Duodenal mucosa (tissue), 2 donors: Measurements from ENCODE around the gene TRAPPC1.

Experiments used
- H3K27ac ChIP-seq: one replicate; pipeline ENCODE4 v1.7.0; 2013; ENCODE audit warnings: low read depth, low read length
- H3K27me3 ChIP-seq, 2 donors: one replicate each; pipeline ENCODE4 v1.7.0; 2013; ENCODE audit warnings: low read length in 2 of 2, control low read depth in 1 of 2; ENCODE audit not compliant: insufficient read depth in 2 of 2, control insufficient read depth in 1 of 2
- H3K36me3 ChIP-seq, 2 donors: one replicate each; pipeline ENCODE4 v1.7.0; 2013; ENCODE audit warnings: low read length in 2 of 2, control low read depth in 1 of 2; ENCODE audit not compliant: insufficient read depth in 2 of 2, control insufficient read depth in 1 of 2
- H3K4me1 ChIP-seq, 2 donors: one replicate each; pipeline ENCODE4 v1.7.0; 2013; ENCODE audit warnings: low read length in 2 of 2, control low read depth in 1 of 2; ENCODE audit not compliant: insufficient read depth in 2 of 2, control insufficient read depth in 1 of 2
- H3K4me3 ChIP-seq, 2 donors: one replicate each; pipeline ENCODE4 v1.7.0; 2013; ENCODE audit warnings: low read length in 2 of 2, low read depth in 1 of 2
- H3K9ac ChIP-seq, 2 donors: one replicate each; pipeline ENCODE4 v1.7.0; 2013; ENCODE audit warnings: low read length in 2 of 2, low read depth in 1 of 2
- H3K9me3 ChIP-seq, 2 donors: one replicate each; pipeline ENCODE4 v1.7.0; 2013; ENCODE audit warnings: low read length in 2 of 2, control low read depth in 1 of 2; ENCODE audit not compliant: control insufficient read depth in 1 of 2

Gene TRAPPC1, protein sequence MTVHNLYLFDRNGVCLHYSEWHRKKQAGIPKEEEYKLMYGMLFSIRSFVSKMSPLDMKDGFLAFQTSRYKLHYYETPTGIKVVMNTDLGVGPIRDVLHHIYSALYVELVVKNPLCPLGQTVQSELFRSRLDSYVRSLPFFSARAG

DNA sequence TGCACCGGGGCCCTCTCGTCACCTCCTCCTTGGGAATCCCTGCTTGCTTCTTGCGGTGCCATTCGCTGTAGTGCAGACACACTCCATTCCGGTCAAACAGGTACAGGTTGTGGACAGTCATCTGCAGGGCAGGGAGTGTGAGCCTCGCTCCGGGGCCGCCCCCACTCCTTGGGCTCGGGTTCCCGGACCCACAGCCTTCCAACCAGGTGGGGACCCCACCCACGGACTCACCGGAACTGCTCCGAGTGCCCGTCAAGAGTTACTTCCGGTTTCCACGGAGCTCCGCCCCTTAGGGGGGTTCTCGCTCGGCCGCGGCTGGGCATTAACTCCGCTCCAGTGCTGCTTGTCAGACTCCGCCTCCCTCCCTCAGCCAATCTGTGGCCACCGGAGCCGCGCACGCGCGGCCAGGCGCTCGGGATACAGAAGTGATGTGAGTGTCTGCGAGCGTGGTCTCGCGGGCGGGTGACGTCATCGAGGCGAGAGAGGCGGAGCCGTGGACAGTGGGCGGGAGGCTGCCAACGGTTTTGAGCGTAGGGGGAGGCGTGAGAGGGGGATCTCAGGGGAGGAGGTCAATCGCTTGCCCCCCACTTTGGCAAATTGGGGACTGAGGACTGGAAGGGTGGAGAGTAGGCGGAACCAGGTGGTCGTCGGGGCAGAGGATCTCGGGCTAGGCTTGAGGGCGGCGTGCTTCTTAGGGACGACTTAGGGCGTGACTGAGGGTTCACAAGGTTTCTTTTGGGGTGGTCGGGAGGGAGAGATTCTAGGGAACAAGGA lies at the start of gene TRAPPC1, which contains the start of gene CNTROB:
Gene TRAPPC1, minus strand, starts transcription at position 238 of the 774 bp plus-strand sequence. Its CDS starts 117 bp downstream, at position 121.
Gene CNTROB, plus strand, starts transcription at position 498 of the 774 bp plus-strand sequence. CDS start 874 bp downstream, outside the sequence.
- Histone ChIP-seq H3K27ac (peak within 1 kb of the TSS; percentile 17), H3K4me1 (peaks cover 21 to 23% of the 10 kb centered on the region in 2 donors), H3K36me3 (peaks cover 5 to 15% of the 10 kb centered on the region in 2 donors), H3K27me3 (no peaks in the 10 kb centered on the region), H3K9me3 (no peaks in the 10 kb centered on the region), H3K4me3 (peak within 1 kb of the TSS; percentile 88 to 99), H3K9ac (peak within 1 kb of the TSS; percentile 94 to 96)

DNA sequence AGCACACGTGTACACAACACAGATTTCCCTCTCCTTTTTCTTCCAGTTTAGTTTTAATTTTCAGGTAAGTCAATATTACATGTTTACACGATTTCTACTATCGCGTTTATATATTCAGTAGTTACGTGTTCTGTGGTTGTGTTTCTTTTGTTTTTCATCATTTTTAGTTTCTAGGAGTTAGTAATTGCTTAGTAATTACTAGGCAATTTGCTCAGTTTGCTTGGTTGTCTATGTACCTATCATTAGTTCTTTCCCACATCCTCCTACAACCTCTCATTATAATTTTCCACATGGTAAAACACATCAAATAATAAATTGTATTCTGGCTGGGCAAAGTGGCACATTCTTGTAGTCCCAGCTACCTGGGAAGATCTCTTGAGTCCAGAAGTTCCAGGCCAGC lies 46.1 kb upstream of the TRAPPC1 start:
- Histone ChIP-seq H3K36me3 (no peaks in the 10 kb centered on the region), H3K9me3 (peaks cover 15 to 17% of the 10 kb centered on the region in 2 donors), H3K4me1 (no peaks in the 10 kb centered on the region), H3K27me3 (peaks cover 0 to 4% of the 10 kb centered on the region in 2 donors), H3K4me3 (no peak overlapping the region), H3K9ac (no peak overlapping the region), H3K27ac (no peak overlapping the region)

DNA sequence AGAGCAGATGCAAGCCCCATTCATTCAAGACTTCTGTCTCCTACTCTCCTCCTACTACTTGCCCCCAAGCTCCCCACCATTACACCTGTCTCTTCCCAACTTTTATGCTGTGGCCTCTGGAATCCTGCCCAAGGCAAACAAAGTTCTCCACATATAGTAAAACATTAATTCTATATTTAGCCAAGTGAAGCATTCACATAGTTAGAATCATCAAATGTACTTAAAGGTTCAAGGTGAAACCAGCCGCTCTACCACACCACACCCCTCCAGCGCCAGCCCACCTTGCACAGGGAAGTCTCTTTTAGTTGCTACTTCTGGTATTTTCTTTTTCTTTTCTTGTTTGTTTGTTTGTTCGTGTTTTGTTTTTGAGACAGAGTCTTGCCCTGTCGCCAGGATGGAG lies 45.3 kb upstream of the TRAPPC1 start:
- peaks cover 15 to 17% of the 10 kb centered on the region in 2 donors for H3K9me3 ChIP-seq
- H3K27me3 ChIP-seq = peaks cover 1 to 4% of the 10 kb centered on the region in 2 donors
- H3K4me3 ChIP-seq = no peak overlapping the region
- no peaks in the 10 kb centered on the region for H3K4me1 ChIP-seq
- no peaks in the 10 kb centered on the region for H3K36me3 ChIP-seq
- H3K27ac ChIP-seq = no peak overlapping the region
- no peak overlapping the region for H3K9ac ChIP-seq

DNA sequence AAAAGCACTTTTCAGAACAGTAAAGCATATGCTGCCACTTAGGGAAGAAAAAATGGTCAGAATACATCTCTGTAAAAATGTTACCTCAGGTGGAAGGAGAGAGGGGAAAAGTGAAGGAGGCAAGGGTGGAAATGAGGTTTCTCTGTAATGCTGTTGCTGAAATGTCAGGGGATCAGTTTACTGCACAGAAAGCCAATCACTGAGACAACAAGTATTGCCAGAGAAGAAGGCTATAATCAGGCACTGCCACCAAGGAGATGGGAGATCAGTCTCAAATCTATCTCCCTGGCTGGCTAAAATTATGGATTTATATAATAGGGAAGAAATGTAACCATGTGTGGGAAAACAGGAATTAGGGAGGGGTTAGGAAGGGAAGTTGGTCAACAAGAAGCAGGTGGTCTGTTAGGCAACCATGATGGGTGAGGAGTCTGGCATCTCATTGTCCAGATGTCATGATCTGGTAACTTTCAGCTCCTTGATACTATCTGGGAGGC lies 42.9 kb upstream of the TRAPPC1 start:
- H3K27me3 ChIP-seq = peaks cover 3 to 4% of the 10 kb centered on the region in 2 donors
- no peak overlapping the region for H3K27ac ChIP-seq
- H3K9me3 ChIP-seq = peaks cover 15 to 17% of the 10 kb centered on the region in 2 donors

DNA sequence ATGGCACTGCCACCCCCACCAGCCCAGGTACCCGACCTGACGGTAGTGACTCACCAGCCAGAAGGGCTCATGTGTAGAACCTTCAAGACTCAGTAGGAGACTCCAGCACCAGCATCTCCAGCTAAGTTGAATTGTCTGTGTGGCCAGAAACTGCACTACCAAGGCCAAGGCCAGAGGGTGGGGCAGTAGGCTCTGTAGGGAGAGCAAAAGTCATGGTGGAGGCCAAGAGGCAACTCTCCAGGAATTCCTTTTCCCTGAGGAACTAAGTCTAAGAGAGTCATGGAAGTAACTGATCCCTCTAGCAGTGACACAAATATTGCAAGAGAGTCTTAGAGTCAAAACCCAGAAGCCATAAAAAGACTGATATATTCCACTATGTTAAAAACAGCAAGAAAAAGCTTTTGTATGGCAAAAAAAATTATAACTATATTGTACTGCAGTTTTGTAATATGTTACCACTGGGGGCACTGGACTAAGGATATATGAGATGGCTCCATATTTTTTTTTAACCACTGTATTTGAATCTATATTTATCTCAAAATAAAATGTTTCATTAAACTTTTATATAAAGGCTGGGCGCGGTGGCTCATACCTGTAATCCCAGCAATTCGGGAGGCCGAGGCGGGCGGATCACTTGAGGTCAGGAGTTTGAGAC lies 40.5 kb upstream of the TRAPPC1 start:
- Histone ChIP-seq H3K27me3 (peaks cover 3 to 4% of the 10 kb centered on the region in 2 donors), H3K9me3 (peaks cover 15 to 17% of the 10 kb centered on the region in 2 donors), H3K27ac (no peak overlapping the region), H3K9ac (no peak overlapping the region), H3K4me3 (no peak overlapping the region), H3K4me1 (no peaks in the 10 kb centered on the region), H3K36me3 (no peaks in the 10 kb centered on the region)

More for the DNA sequence above, 42.9 kb upstream of the TRAPPC1 start:
- Histone ChIP-seq H3K4me3 (no peak overlapping the region), H3K9ac (no peak overlapping the region), H3K4me1 (no peaks in the 10 kb centered on the region), H3K36me3 (no peaks in the 10 kb centered on the region)

DNA sequence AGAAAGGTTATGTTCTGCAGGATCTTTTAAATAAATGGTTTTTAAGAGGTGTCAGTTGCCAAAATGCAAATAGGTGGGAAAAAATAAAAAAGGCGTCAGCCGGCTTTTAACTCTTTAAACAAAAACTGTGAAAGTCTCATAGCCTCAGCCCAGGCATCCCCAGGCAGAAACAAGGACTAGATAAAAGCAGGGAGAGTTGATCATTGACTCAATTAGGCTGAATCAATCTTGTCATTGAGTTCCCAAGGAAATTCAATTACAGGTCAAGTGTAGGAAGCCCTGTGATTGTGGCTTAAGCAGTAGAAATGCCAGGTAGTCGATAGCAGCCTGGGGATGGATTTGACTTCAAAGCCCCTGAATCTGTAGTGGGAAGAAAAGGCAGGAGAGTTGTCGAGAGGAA lies 39.9 kb upstream of the TRAPPC1 start:
- H3K4me1 ChIP-seq = no peaks in the 10 kb centered on the region
- H3K27me3 ChIP-seq = peaks cover 3 to 4% of the 10 kb centered on the region in 2 donors
- H3K9ac ChIP-seq = no peak overlapping the region
- no peak overlapping the region for H3K27ac ChIP-seq
- H3K36me3 ChIP-seq = no peaks in the 10 kb centered on the region
- peaks cover 15 to 17% of the 10 kb centered on the region in 2 donors for H3K9me3 ChIP-seq
- no peak overlapping the region for H3K4me3 ChIP-seq

DNA sequence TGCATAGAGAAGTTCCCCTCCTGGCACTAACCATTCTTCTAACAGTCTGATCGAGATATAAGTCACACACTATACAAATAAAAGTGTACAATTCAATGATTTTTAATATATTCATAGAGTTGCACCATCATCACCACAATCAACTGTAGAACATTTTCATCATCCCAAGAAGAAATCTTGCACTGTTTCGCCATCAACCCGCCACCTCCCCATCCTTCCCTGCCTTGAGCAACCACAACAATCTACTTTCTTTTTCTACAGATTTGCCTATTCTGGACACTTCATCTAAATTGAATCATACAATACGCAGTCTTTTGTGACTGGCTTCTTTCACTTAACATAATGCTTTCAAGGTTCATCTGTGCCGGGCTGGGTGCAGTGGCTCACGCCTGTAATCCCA lies 37.7 kb upstream of the TRAPPC1 start:
- no peaks in the 10 kb centered on the region for H3K4me1 ChIP-seq
- no peak overlapping the region for H3K4me3 ChIP-seq
- no peak overlapping the region for H3K27ac ChIP-seq
- H3K36me3 ChIP-seq = no peaks in the 10 kb centered on the region
- no peak overlapping the region for H3K9ac ChIP-seq
- H3K9me3 ChIP-seq = peaks cover 2 to 6% of the 10 kb centered on the region in 2 donors
- peaks cover 0 to 3% of the 10 kb centered on the region in 2 donors for H3K27me3 ChIP-seq

DNA sequence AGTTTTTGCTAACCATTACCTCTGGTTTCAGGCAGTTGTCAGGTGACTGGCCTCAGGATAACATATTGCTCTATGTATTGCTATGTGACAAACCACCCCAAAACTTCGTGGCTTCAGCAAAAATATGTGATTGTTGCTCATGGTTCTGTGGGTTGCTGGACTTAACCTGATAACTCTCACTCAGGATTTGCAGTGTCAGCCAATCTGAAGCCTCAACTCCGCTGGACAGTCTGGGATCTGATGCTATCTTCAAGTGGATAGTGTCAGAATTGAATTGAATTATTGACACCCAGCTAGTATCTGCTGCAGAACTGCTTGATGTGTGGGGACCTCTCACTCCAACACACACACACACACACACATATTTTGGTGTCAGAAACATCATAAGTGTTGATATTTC lies 36.0 kb upstream of the TRAPPC1 start:
- Histone ChIP-seq H3K27me3 (peaks cover 0 to 3% of the 10 kb centered on the region in 2 donors), H3K36me3 (no peaks in the 10 kb centered on the region), H3K9ac (no peak overlapping the region), H3K4me3 (no peak overlapping the region), H3K9me3 (no peaks in the 10 kb centered on the region), H3K4me1 (no peaks in the 10 kb centered on the region), H3K27ac (no peak overlapping the region)

DNA sequence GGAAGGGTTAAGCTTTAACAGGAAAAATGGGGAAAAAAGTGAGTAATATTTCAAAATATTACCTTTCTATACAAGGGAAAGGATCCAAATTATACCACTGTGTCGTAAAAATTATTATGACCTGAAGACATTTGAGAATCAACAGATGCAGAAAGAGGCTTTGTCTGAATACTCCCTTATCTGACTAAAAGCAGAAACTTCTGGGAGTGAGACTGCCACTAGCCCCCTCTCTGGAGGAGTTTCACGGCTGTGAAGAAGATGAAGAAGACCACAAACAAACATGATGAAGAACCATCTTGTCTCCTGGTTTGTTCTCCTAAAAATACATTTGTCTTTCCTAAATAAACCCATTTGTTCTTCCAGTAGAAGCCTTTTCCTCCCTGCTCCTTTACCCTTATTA lies 29.7 kb upstream of the TRAPPC1 start:
- no peak overlapping the region for H3K27ac ChIP-seq
- H3K4me3 ChIP-seq = no peak overlapping the region
- peaks cover 0 to 4% of the 10 kb centered on the region in 2 donors for H3K27me3 ChIP-seq
- H3K4me1 ChIP-seq = no peaks in the 10 kb centered on the region
- no peak overlapping the region for H3K9ac ChIP-seq
- no peaks in the 10 kb centered on the region for H3K9me3 ChIP-seq
- no peaks in the 10 kb centered on the region for H3K36me3 ChIP-seq
